Adrenal gland (tissue), 12 donors: ENCODE measurements around the gene ATRIP. TPM values are rescaled to one million over a fixed set of nuclear protein-coding genes. Genes with fewer than 3 reads are reported as not detected.

Experiments used
- DNase-seq, 7 donors: peaks; one replicate each; pipeline ENCODE4 v3.0.0-alpha.2; 2019 to 2020
- H3K27ac ChIP-seq, 5 donors: fragments of 200-600 bp; sonication (generic) in 4 of 5; 1 replicate in 3 of 5; 2 replicates in 2 of 5; pipeline versions ENCODE4 v1.5.1 to v1.8.0; 2016 to 2020; ENCODE audit warnings: mild to moderate bottlenecking in 1 of 5
- H3K27me3 ChIP-seq: fragments of 200-600 bp; 2 replicates; pipeline ENCODE4 v1.8.0; 2021
- H3K36me3 ChIP-seq, 2 donors: fragments of 200-600 bp; replicated peaks in 1 of 2; 1 replicate in 1 of 2; 2 replicates in 1 of 2; pipeline versions ENCODE4 v1.5.1 to v1.8.0; 2018 to 2022
- H3K4me1 ChIP-seq, 2 donors: fragments of 200-600 bp; replicated peaks in 1 of 2; 1 replicate in 1 of 2; 2 replicates in 1 of 2; pipeline versions ENCODE4 v1.5.1 to v1.8.0; 2018 to 2021
- H3K4me3 ChIP-seq, 4 donors: fragments of 200-600 bp; sonication (generic) in 3 of 4; one replicate each; pipeline ENCODE4 v1.5.1; 2016 to 2018
- H3K9me3 ChIP-seq, 3 donors: fragments of 200-600 bp; sonication (generic) in 1 of 3; replicated peaks in 1 of 3; 1 replicate in 2 of 3; 2 replicates in 1 of 3; pipeline versions ENCODE4 v1.5.1 to v1.8.0; 2016 to 2021
- POLR2A ChIP-seq, 2 donors: fragments of 450-650 bp; IDR thresholded peaks; one replicate each; pipeline ENCODE4 v1.6.1; 2017; ENCODE audit warnings: antibody characterized with exemption in 2 of 2, mild to moderate bottlenecking in 2 of 2, moderate library complexity in 1 of 2
- WGBS, 4 donors: extraction: QIAGEN DNeasy Blood & Tissue Kit in 2 of 4; methylation state at CpG; one replicate each; pipeline versions ENCODE4 v1.1.5 to v1.1.7; 2013 to 2017; 5-methylcytosine and 5-hydroxymethylcytosine counted together
- intact Hi-C, 2 donors: fragments of 100-400 bp; cut with DNase I; formaldehyde crosslinking; loops; one replicate each; pipeline versions ENCODE4 v1.14.1 to v1.15.0; 2022 to 2023
- polyA plus RNA-seq, 3 donors: library from polyadenylated mRNA; stranded (reverse); fragments of 200-250 nt in 2 of 3; fragments of 350-450 nt in 1 of 3; fragmentation: Illumina TruSeq in 1 of 3; extraction: RNeasy Lipid Tissue Mini Kit (QIAGEN cat#74804) in 1 of 3; gene quantifications; one replicate each; pipeline ENCODE4 v1.2.3, GENCODE V29; 2013 to 2014
- total RNA-seq, 9 donors: library from RNA; depleted of rRNA in 4 of 9; stranded (reverse); fragments of >200 nt in 4 of 9; fragments of 120-200 nt in 1 of 9; fragmentation: NEBNext Ultra II Directional in 1 of 9; extraction: Animal tissue kit (Norgen Biotek cat#: 25700) in 1 of 9; gene quantifications; one replicate each; pipeline versions ENCODE4 v1.1.0 to v1.2.4, GENCODE V29; 2013 to 2023
- TF ChIP-seq, protein P1 (sequence below), 6 experiments: fragments of 450-650 bp in 4 of 6; fragments of 200-600 bp in 2 of 6; sonication (generic) in 1 of 6; IDR thresholded peaks; 1 replicate in 5 of 6; 2 replicates in 1 of 6; pipeline versions ENCODE4 v1.5.1 to v1.8.0; 2016 to 2021; ENCODE audit warnings: antibody characterized with exemption in 6 of 6, mild to moderate bottlenecking in 2 of 6, moderate library complexity in 1 of 6
- donor health status: healthy with polysubstance abuse.
- donor health status: Bipolar disorder and iron deficiency.
- donor health status: DM: yes; HTN: yes; CAD: no.
- donor health status: DM: no; HTN: no; CAD: no.
- donor health status: DM: no; HTN: no; CAD: no.
- donor health status: DM: yes; HTN: yes; CAD: no.

Gene ATRIP
- total and polyA plus RNA-seq, 12 donors: 5.1 to 15.9 (median 6.8) TPM

DNA sequence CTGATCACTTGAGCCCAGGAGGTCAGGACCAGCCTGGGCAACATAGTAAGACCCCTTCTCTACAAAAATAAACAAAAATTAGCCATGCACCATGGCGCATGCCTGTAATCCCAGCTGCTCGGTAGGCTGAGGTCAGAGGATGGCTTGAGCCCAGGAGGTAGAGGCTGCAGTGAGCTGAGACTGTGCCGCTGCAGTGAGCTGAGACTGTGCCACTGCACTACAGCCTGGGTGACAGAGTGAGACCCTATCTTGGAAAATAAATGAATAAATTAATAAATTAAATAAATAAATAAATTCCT is 46.6 kb downstream of the ATRIP start:
- no peak for TF ChIP-seq POLR2A (IDR thresholded peaks at IDR 0.05)
- TF ChIP-seq, protein P1, sequence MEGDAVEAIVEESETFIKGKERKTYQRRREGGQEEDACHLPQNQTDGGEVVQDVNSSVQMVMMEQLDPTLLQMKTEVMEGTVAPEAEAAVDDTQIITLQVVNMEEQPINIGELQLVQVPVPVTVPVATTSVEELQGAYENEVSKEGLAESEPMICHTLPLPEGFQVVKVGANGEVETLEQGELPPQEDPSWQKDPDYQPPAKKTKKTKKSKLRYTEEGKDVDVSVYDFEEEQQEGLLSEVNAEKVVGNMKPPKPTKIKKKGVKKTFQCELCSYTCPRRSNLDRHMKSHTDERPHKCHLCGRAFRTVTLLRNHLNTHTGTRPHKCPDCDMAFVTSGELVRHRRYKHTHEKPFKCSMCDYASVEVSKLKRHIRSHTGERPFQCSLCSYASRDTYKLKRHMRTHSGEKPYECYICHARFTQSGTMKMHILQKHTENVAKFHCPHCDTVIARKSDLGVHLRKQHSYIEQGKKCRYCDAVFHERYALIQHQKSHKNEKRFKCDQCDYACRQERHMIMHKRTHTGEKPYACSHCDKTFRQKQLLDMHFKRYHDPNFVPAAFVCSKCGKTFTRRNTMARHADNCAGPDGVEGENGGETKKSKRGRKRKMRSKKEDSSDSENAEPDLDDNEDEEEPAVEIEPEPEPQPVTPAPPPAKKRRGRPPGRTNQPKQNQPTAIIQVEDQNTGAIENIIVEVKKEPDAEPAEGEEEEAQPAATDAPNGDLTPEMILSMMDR (IDR thresholded peaks at IDR 0.05): no peak
- Histone ChIP-seq H3K4me3 (no peak overlapping the region), H3K27me3 (no peaks in the 10 kb centered on the region), H3K9me3 (no peaks in the 10 kb centered on the region), H3K36me3 (peaks cover 0 to 17% of the 10 kb centered on the region in 2 donors), H3K27ac (no peak overlapping the region), H3K4me1 (no peaks in the 10 kb centered on the region)
- intact Hi-C loops: no loop called here
- 80 to 95% (median 94%) methylated on average over 3 of the region's 3 CpGs for WGBS, 4 donors
- no peak for DNase-seq

DNA sequence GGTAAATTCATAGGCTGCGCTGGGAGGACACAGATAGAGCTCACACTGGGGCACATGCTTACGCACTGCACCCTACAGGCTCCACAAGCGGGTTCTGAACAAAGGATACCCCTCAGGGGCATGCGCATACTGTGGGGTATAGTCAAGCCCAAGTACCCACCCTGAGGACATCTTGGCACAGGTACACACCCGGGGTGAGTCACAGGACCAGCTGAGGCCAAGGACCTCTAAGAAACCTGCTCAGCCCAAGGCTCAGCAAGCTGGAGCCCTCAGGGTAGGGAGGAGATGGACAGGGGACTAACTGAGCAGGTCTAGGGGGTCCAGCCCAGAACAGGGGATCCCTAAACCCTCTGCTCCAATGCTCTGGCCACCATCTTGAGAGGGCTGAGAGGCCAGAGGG is 54.1 kb downstream of the ATRIP start:
- Histone ChIP-seq H3K27me3 (no peaks in the 10 kb centered on the region), H3K36me3 (peaks cover 0 to 17% of the 10 kb centered on the region in 2 donors), H3K9me3 (no peaks in the 10 kb centered on the region), H3K27ac (peak overlapping the region in 1 of 5 donors; percentile 5), H3K4me1 (peaks cover 0 to 21% of the 10 kb centered on the region in 2 donors), H3K4me3 (no peak overlapping the region)
- TF ChIP-seq, protein P1 (IDR thresholded peaks at IDR 0.05): no peak
- no peak for TF ChIP-seq POLR2A (IDR thresholded peaks at IDR 0.05)
- intact Hi-C loops: loop anchor here in 1 of 2 donors (5.0 kb wide), 1 partner anchor 33 kb away; a partner anchor contains a TSS
- WGBS, 4 donors: 90 to 96% (median 95%) methylated on average over 4 to 5 of the region's 5 CpGs; no CpG with 5 or more reads in 1 of the 4 donors
- DNase-seq: no peak

DNA sequence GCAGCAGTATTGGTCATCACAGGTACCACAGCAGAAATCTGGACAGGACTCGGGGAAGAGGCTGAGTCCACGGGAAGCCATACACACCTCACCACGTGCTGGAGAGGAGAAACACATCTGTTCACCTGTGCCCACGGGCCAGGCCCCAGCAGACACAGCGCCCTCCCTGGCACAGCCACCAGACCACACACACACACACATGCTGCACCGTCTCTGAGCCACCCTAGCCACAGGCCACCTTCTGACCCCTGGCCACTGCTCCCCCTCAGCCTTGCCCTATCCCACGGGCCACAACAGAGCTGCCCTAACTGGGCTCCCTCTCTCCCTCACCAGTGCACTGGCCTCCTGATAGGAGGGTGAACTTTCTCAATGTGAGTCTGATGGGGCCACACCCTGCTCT is 54.7 kb downstream of the ATRIP start:
- Histone ChIP-seq H3K9me3 (no peaks in the 10 kb centered on the region), H3K36me3 (peaks cover 0 to 12% of the 10 kb centered on the region in 2 donors), H3K27me3 (no peaks in the 10 kb centered on the region), H3K4me1 (peaks cover 0 to 21% of the 10 kb centered on the region in 2 donors), H3K27ac (peak overlapping the region in 1 of 5 donors; percentile 5), H3K4me3 (no peak overlapping the region)
- TF ChIP-seq, protein P1 (IDR thresholded peaks at IDR 0.05): no peak
- no peak for TF ChIP-seq POLR2A (IDR thresholded peaks at IDR 0.05)
- WGBS, 4 donors: 91 to 100% (median 96%) methylated on average over 1 to 7 of the region's 7 CpGs
- intact Hi-C loops: loop anchor here in 1 of 2 donors (5.0 kb wide), 1 partner anchor 34 kb away; a partner anchor contains a TSS
- no peak for DNase-seq

DNA sequence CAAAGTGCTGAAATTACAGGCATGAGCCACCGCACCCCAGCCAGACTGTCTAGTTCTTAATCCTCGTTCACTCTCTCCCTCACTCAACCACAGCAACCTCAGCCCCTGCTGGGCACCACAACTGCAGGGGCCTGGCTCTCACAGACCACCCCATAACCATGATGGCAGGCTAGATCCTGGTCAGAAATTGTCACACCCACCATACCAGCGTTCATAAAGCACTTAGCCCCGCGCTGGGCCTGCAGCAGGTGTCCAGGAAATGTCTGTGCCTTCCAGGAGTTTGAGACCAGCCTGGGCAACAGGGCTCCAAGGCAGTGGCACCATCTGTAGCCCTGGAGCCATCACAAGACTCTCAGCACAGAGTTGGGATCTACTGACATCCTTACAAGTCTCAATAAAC is 55.6 kb downstream of the ATRIP start:
- Histone ChIP-seq H3K27me3 (no peaks in the 10 kb centered on the region), H3K36me3 (peaks cover 0 to 4% of the 10 kb centered on the region in 2 donors), H3K4me3 (no peak overlapping the region), H3K4me1 (peaks cover 0 to 21% of the 10 kb centered on the region in 2 donors), H3K9me3 (no peaks in the 10 kb centered on the region), H3K27ac (peak overlapping the region in 1 of 5 donors; percentile 90)
- intact Hi-C loops: loop anchor here in 1 of 2 donors (5.0 kb wide), 1 partner anchor 35 kb away; a partner anchor contains a TSS
- DNase-seq: no peak
- TF ChIP-seq POLR2A (IDR thresholded peaks at IDR 0.05): no peak
- TF ChIP-seq, protein P1 (IDR thresholded peaks at IDR 0.05): no peak
- 85 to 95% (median 93%) methylated on average over 3 to 5 of the region's 5 CpGs for WGBS, 4 donors
